GM21423 (cell line): ENCODE measurements around the gene WDR7.

Source experiments
- ATAC-seq: cut with Tn5 transposase; IDR thresholded peaks from one replicate; pipeline ENCODE4 v1.9.1; 2021; ENCODE audit warnings: mild to moderate bottlenecking, moderate library complexity; ENCODE audit not compliant: unreplicated experiment

WDR7 gene

GRCh38 chr18:57073501-57074187 lies 422.5 kb downstream of the WDR7 start:
- ATAC-seq, result no peak

- ATAC-seq, result no peak
Observed at GRCh38 chr18:57075716-57076400, 424.7 kb downstream of the WDR7 start.

GRCh38 chr18:57077005-57077765 lies 426.0 kb downstream of the WDR7 start:
- ATAC-seq, result peak; percentile 2

- ATAC-seq, result peak; percentile 94
Observed at GRCh38 chr18:57077786-57078552, 426.8 kb downstream of the WDR7 start.

- no peak for ATAC-seq
Observed at GRCh38 chr18:57078614-57079013, 427.5 kb downstream of the WDR7 start.

GRCh38 chr18:57080479-57080878 lies 429.3 kb downstream of the WDR7 start:
- ATAC-seq, result no peak

- no peak for ATAC-seq
Observed at GRCh38 chr18:57081899-57082298, 430.7 kb downstream of the WDR7 start.

- ATAC-seq, result no peak
Observed at GRCh38 chr18:57083485-57083884, 432.3 kb downstream of the WDR7 start.

- peak; percentile 76 for ATAC-seq
Observed at GRCh38 chr18:57084331-57085271, 433.4 kb downstream of the WDR7 start.

GRCh38 chr18:57085371-57085770 lies 434.2 kb downstream of the WDR7 start:
- no peak for ATAC-seq

- ATAC-seq, result no peak
Observed at GRCh38 chr18:57086163-57086562, 435.0 kb downstream of the WDR7 start.
